ENCODE data around the gene CHSY3.

The CHSY3 gene

GRCh38 chr5:130168211-130168610 lies 263.9 kb downstream of the CHSY3 start:
- no peak overlapping the region for H3K4me3 ChIP-seq (ENCODE audit: low read depth, low read length)
- no peak for TF ChIP-seq MYC (IDR thresholded peaks at IDR 0.05; ENCODE audit: low read depth, low read length)
- no peak for TF ChIP-seq CTCF (IDR thresholded peaks at IDR 0.05; ENCODE audit: low read depth, low read length)
- no peak for TF ChIP-seq MAX (IDR thresholded peaks at IDR 0.05; ENCODE audit: low read depth, low read length)
- TF ChIP-seq POLR2A (IDR thresholded peaks at IDR 0.05; ENCODE audit: extremely low read depth, insufficient read length): no peak
- DNase-seq (ENCODE audit: low read depth): no peak

GRCh38 chr5:130171699-130172098 lies 267.4 kb downstream of the CHSY3 start:
- no peak overlapping the region for H3K4me3 ChIP-seq (ENCODE audit: low read depth, low read length)
- TF ChIP-seq MYC (IDR thresholded peaks at IDR 0.05; ENCODE audit: low read depth, low read length) (no peak), MAX (IDR thresholded peaks at IDR 0.05; ENCODE audit: low read depth, low read length) (no peak), POLR2A (IDR thresholded peaks at IDR 0.05; ENCODE audit: extremely low read depth, insufficient read length) (no peak), CTCF (IDR thresholded peaks at IDR 0.05; ENCODE audit: low read depth, low read length) (no peak)
- no peak for DNase-seq (ENCODE audit: low read depth)

GRCh38 chr5:130183115-130183514 lies 278.9 kb downstream of the CHSY3 start:
- no peak overlapping the region for H3K4me3 ChIP-seq (ENCODE audit: low read depth, low read length)
- no peak for TF ChIP-seq MYC (IDR thresholded peaks at IDR 0.05; ENCODE audit: low read depth, low read length)
- TF ChIP-seq CTCF (IDR thresholded peaks at IDR 0.05; ENCODE audit: low read depth, low read length): no peak
- no peak for TF ChIP-seq POLR2A (IDR thresholded peaks at IDR 0.05; ENCODE audit: extremely low read depth, insufficient read length)
- no peak for TF ChIP-seq MAX (IDR thresholded peaks at IDR 0.05; ENCODE audit: low read depth, low read length)
- DNase-seq (ENCODE audit: low read depth): no peak

GRCh38 chr5:130189961-130190360 lies 285.7 kb downstream of the CHSY3 start:
- H3K4me3 ChIP-seq (ENCODE audit: low read depth, low read length): no peak overlapping the region
- no peak for DNase-seq (ENCODE audit: low read depth)
- TF ChIP-seq MYC (IDR thresholded peaks at IDR 0.05; ENCODE audit: low read depth, low read length) (no peak), MAX (IDR thresholded peaks at IDR 0.05; ENCODE audit: low read depth, low read length) (no peak), POLR2A (IDR thresholded peaks at IDR 0.05; ENCODE audit: extremely low read depth, insufficient read length) (no peak), CTCF (IDR thresholded peaks at IDR 0.05; ENCODE audit: low read depth, low read length) (no peak)

- peak; percentile 43 for DNase-seq (ENCODE audit: low read depth)
- peak; percentile 42 for TF ChIP-seq CTCF (IDR thresholded peaks at IDR 0.05; ENCODE audit: low read depth, low read length)
- TF ChIP-seq MAX (IDR thresholded peaks at IDR 0.05; ENCODE audit: low read depth, low read length): no peak
- no peak overlapping the region for H3K4me3 ChIP-seq (ENCODE audit: low read depth, low read length)
Observed at GRCh38 chr5:130198927-130199326, 294.7 kb downstream of the CHSY3 start.

GRCh38 chr5:130206686-130207085 lies 302.4 kb downstream of the CHSY3 start:
- H3K4me3 ChIP-seq (ENCODE audit: low read depth, low read length): no peak overlapping the region
- DNase-seq (ENCODE audit: low read depth): no peak
- TF ChIP-seq CTCF (IDR thresholded peaks at IDR 0.05; ENCODE audit: low read depth, low read length) (no peak), MYC (IDR thresholded peaks at IDR 0.05; ENCODE audit: low read depth, low read length) (no peak), POLR2A (IDR thresholded peaks at IDR 0.05; ENCODE audit: extremely low read depth, insufficient read length) (no peak), MAX (IDR thresholded peaks at IDR 0.05; ENCODE audit: low read depth, low read length) (no peak)

All from NB4 (cell line).